Left ventricle myocardium inferior (tissue), 1 donor: ENCODE data around the gene HSPA6. TPM values are rescaled to one million over a fixed set of nuclear protein-coding genes. Genes with fewer than 3 reads are reported as not detected.
"Not testable (repeated sequence)": the region's sequence is repeated elsewhere in the genome, so short reads cannot be mapped to it uniquely, and the experiment has no call there.

ENCODE experiments used
- DNase-seq: peaks from one replicate; pipeline ENCODE4 v3.0.0-alpha.2; 2020
- H3K27ac ChIP-seq: fragments of 200-600 bp; replicated peaks from 2 replicates; pipeline ENCODE4 v1.8.0; 2021
- H3K27me3 ChIP-seq: fragments of 200-600 bp; 2 replicates; pipeline ENCODE4 v1.8.0; 2021; ENCODE audit warnings: low read depth
- H3K36me3 ChIP-seq: fragments of 200-600 bp; 2 replicates; pipeline ENCODE4 v1.8.0; 2021
- H3K4me1 ChIP-seq: fragments of 200-600 bp; 2 replicates; pipeline ENCODE4 v1.8.0; 2021
- H3K4me3 ChIP-seq: fragments of 200-600 bp; 2 replicates; pipeline ENCODE4 v1.8.0; 2021; ENCODE audit warnings: mild to moderate bottlenecking, moderate library complexity
- H3K9me3 ChIP-seq: fragments of 200-600 bp; replicated peaks from 2 replicates; pipeline ENCODE4 v1.8.0; 2021
- CTCF ChIP-seq: fragments of 200-600 bp; IDR thresholded peaks from 2 replicates; pipeline ENCODE4 v1.8.0; 2021; ENCODE audit warnings: antibody characterized with exemption, mild to moderate bottlenecking, borderline replicate concordance
- intact Hi-C: fragments of 100-400 bp; cut with micrococcal nuclease; formaldehyde crosslinking; loops from one replicate; pipeline ENCODE4 v1.11.0; 2022
- long read RNA-seq: library from polyadenylated mRNA; unstranded; transcript quantifications from one replicate; pipeline ENCODE4 v2.0.0, GENCODE V29; 2021
- total RNA-seq: library from RNA; stranded (reverse); fragmentation: NEBNext Ultra II Directional; extraction: Animal tissue kit (Norgen Biotek cat#: 25700); gene quantifications from one replicate; pipeline ENCODE4 v1.2.1, GENCODE V29; 2021
- donor health status: DM: no; HTN: yes; CAD: no; lungs with severe emphysema.

HSPA6 gene
- total RNA-seq, result 0.58 TPM
- long read RNA-seq, partial matches to known transcripts, result 0 of 1 reads
- long read RNA-seq, other reads (novel, unspliced or antisense), result 0 of 1 reads

GRCh38 chr1:161523817-161524741 lies at the start of gene HSPA6:
TSS of gene HSPA6 (plus strand) at chr1:161524540. CDS start at chr1:161524659, 119 bp downstream.
- Histone ChIP-seq H3K4me3 (peak within 1 kb of the TSS; percentile 70), H3K27ac (peak within 1 kb of the TSS; percentile 73)
- H3K4me1 ChIP-seq, H3K9me3 ChIP-seq, intact Hi-C loops, H3K36me3 ChIP-seq, H3K27me3 ChIP-seq: not testable (repeated sequence)
- DNase-seq, result peak; percentile 47

- Histone ChIP-seq H3K9me3 (peaks cover 19% of the 10 kb centered on the region), H3K27me3 (peaks cover 100% of the 10 kb centered on the region)
- DNase-seq, intact Hi-C loops, H3K4me1 ChIP-seq, H3K36me3 ChIP-seq, H3K4me3 ChIP-seq, H3K27ac ChIP-seq: not testable (repeated sequence)
Observed at GRCh38 chr1:161477711-161478110, 46.6 kb upstream of the HSPA6 start.

GRCh38 chr1:161478985-161479384 lies 45.4 kb upstream of the HSPA6 start:
- Histone ChIP-seq H3K36me3 (no peaks in the 10 kb centered on the region), H3K27ac (no peak overlapping the region), H3K4me1 (no peaks in the 10 kb centered on the region), H3K27me3 (peaks cover 90% of the 10 kb centered on the region), H3K9me3 (peaks cover 6% of the 10 kb centered on the region), H3K4me3 (no peak overlapping the region)
- no peak for DNase-seq
- TF ChIP-seq CTCF, result no peak
- intact Hi-C loops, result no loop called here

GRCh38 chr1:161480381-161481035 lies 43.8 kb upstream of the HSPA6 start:
- H3K4me3 ChIP-seq, result no peak overlapping the region
- no peaks in the 10 kb centered on the region for H3K36me3 ChIP-seq
- H3K9me3 ChIP-seq, result no peaks in the 10 kb centered on the region
- no peaks in the 10 kb centered on the region for H3K4me1 ChIP-seq
- DNase-seq, result no peak
- peaks cover 85% of the 10 kb centered on the region for H3K27me3 ChIP-seq
- no peak for TF ChIP-seq CTCF
- intact Hi-C loops, result loop anchor here (10.0 kb wide), 1 partner anchor 264 kb away; the partner anchor contains the start of gene DUSP12
- H3K27ac ChIP-seq, result no peak overlapping the region

GRCh38 chr1:161481624-161482392 lies 42.5 kb upstream of the HSPA6 start:
- Histone ChIP-seq H3K27me3 (peaks cover 73% of the 10 kb centered on the region), H3K36me3 (no peaks in the 10 kb centered on the region)
- intact Hi-C loops, result loop anchor here (10.0 kb wide), 1 partner anchor 263 kb away; the partner anchor contains the start of gene DUSP12

More at GRCh38 chr1:161481624-161482392, 42.5 kb upstream of the HSPA6 start:
- no peak for TF ChIP-seq CTCF
- H3K27ac ChIP-seq, result no peak overlapping the region
- H3K4me3 ChIP-seq, result no peak overlapping the region
- DNase-seq, result no peak
- no peaks in the 10 kb centered on the region for H3K9me3 ChIP-seq
- peaks cover under 1% of the 10 kb centered on the region for H3K4me1 ChIP-seq
